RCC 7860 (cell line): ENCODE data around the gene IGLON5.

Experiments
- DNase-seq: peaks from one replicate; pipeline ENCODE4 v3.0.0-alpha.2; 2015; ENCODE audit warnings: low spot score
- FAIRE-seq: peaks from 2 replicates; lab custom pipeline; 2012; peaks lifted over from hg19 to GRCh38; lab: Jason Lieb, UNC

The IGLON5 gene

GRCh38 chr19:51317376-51317775 is 5.9 kb downstream of the IGLON5 start:
- FAIRE-seq, result no peak
- DNase-seq, result no peak

- no peak for FAIRE-seq
Measured at GRCh38 chr19:51317968-51318367, 6.5 kb downstream of the IGLON5 start.

GRCh38 chr19:51318687-51319648 is 7.5 kb downstream of the IGLON5 start:
- DNase-seq (no peak), FAIRE-seq (no peak)

More at GRCh38 chr19:51317968-51318367, 6.5 kb downstream of the IGLON5 start:
- no peak for DNase-seq

GRCh38 chr19:51319649-51320279 is 8.3 kb downstream of the IGLON5 start:
- FAIRE-seq (no peak), DNase-seq (no peak)

- no peak for DNase-seq
Measured at GRCh38 chr19:51320280-51320657, 8.8 kb downstream of the IGLON5 start.

GRCh38 chr19:51321799-51322198 is 10.4 kb downstream of the IGLON5 start:
- DNase-seq (no peak), FAIRE-seq (no peak)

More at GRCh38 chr19:51320280-51320657, 8.8 kb downstream of the IGLON5 start:
- no peak for FAIRE-seq

- FAIRE-seq, result no peak
- DNase-seq, result no peak
Measured at GRCh38 chr19:51323481-51324166, 12.2 kb downstream of the IGLON5 start.

- DNase-seq (no peak), FAIRE-seq (no peak)
Measured at GRCh38 chr19:51324167-51324481, 12.7 kb downstream of the IGLON5 start.

GRCh38 chr19:51325161-51325976 is 13.9 kb downstream of the IGLON5 start:
- FAIRE-seq (no peak), DNase-seq (no peak)

- no peak for FAIRE-seq
Measured at GRCh38 chr19:51326216-51327065, 15.0 kb downstream of the IGLON5 start.

GRCh38 chr19:51327066-51328001 is 15.9 kb downstream of the IGLON5 start:
- FAIRE-seq (no peak), DNase-seq (no peak)

More at GRCh38 chr19:51326216-51327065, 15.0 kb downstream of the IGLON5 start:
- no peak for DNase-seq

GRCh38 chr19:51329411-51329810 is 18.0 kb downstream of the IGLON5 start:
- no peak for FAIRE-seq
- DNase-seq, result no peak

- FAIRE-seq, result no peak
- no peak for DNase-seq
Measured at GRCh38 chr19:51330366-51330765, 18.9 kb downstream of the IGLON5 start.

GRCh38 chr19:51331193-51331592 is 19.7 kb downstream of the IGLON5 start:
- no peak for FAIRE-seq
- no peak for DNase-seq

GRCh38 chr19:51331716-51332115 is 20.3 kb downstream of the IGLON5 start:
- no peak for DNase-seq
- no peak for FAIRE-seq

GRCh38 chr19:51333836-51334460 is 22.5 kb downstream of the IGLON5 start:
- DNase-seq (no peak), FAIRE-seq (no peak)

- DNase-seq (no peak), FAIRE-seq (no peak)
Measured at GRCh38 chr19:51337141-51337860, 25.9 kb downstream of the IGLON5 start.
